GM12891 (cell line): ENCODE measurements around the gene EID1.

Experiments
- POLR2A ChIP-seq: IDR thresholded peaks from 2 replicates; pipeline ENCODE4 v1.6.1; 2011; ENCODE audit warnings: low read depth, low read length, control low read depth
- POLR2AphosphoS5 ChIP-seq: IDR thresholded peaks from 2 replicates; pipeline ENCODE4 v1.6.1; 2011; ENCODE audit warnings: low read depth, low read length, control low read depth
- TAF1 ChIP-seq: IDR thresholded peaks from 2 replicates; pipeline ENCODE4 v1.6.1; 2011; ENCODE audit warnings: low read depth, low read length, control low read depth

DNA sequence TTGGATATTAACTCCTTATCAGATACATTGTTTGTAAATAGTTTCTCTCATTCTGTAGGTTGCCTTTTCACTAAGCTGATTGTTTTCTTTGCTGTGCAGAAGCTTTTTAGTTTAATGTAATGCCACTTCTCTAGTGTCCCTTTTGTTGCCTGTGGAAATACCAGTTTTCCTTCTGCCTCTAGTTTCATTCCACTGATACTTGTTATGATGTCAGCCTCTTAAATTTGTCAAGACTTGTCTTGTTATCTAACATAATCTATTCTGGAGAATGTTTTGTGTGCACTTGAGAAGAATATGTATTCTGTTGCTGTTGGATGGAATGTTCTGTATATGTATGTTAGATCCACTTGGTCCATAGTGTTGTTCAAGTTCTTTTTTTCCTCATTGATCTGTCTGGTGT, 49.0 kb upstream of the EID1 start:
- TF ChIP-seq POLR2AphosphoS5: no peak
- TF ChIP-seq TAF1: no peak
- no peak for TF ChIP-seq POLR2A
